Ishikawa (cell line): Measurements from ENCODE around the gene NBL1.

Experiments
- CEBPB ChIP-seq: IDR thresholded peaks from 2 replicates; pipeline ENCODE4 v1.6.1; 2012
- CREB1 ChIP-seq: IDR thresholded peaks from 2 replicates; pipeline ENCODE4 v1.6.1; 2012; ENCODE audit warnings: low read depth
- EGR1 ChIP-seq: IDR thresholded peaks from 2 replicates; pipeline ENCODE4 v1.6.1; 2012
- EP300 ChIP-seq: IDR thresholded peaks from 2 replicates; pipeline ENCODE4 v1.6.1; 2012; ENCODE audit warnings: borderline replicate concordance
- FOXM1 ChIP-seq: IDR thresholded peaks from 2 replicates; pipeline ENCODE4 v1.6.1; 2012; ENCODE audit warnings: low read depth, borderline replicate concordance
- NFIC ChIP-seq: IDR thresholded peaks from 2 replicates; pipeline ENCODE4 v1.6.1; 2012
- RAD21 ChIP-seq: IDR thresholded peaks from 2 replicates; pipeline ENCODE4 v1.6.1; 2012; ENCODE audit warnings: low read depth
- REST ChIP-seq: IDR thresholded peaks from 2 replicates; pipeline ENCODE4 v1.6.1; 2012; ENCODE audit warnings: low read depth, mild to moderate bottlenecking
- TAF1 ChIP-seq: IDR thresholded peaks from 2 replicates; pipeline ENCODE4 v1.6.1; 2012; ENCODE audit warnings: low read depth, mild to moderate bottlenecking
- TCF12 ChIP-seq: IDR thresholded peaks from 2 replicates; pipeline ENCODE4 v1.6.1; 2012; ENCODE audit warnings: low read depth
- TEAD4 ChIP-seq: IDR thresholded peaks from 2 replicates; pipeline ENCODE4 v1.6.1; 2012
- YY1 ChIP-seq: IDR thresholded peaks from 2 replicates; pipeline ENCODE4 v1.6.1; 2012; ENCODE audit warnings: low read depth
- ZBTB7A ChIP-seq: IDR thresholded peaks from 2 replicates; pipeline ENCODE4 v1.6.1; 2012; ENCODE audit warnings: low read depth
- TF ChIP-seq, protein P1 (sequence below): IDR thresholded peaks from 2 replicates; pipeline ENCODE4 v1.6.1; 2012
- TF ChIP-seq, protein P2 (sequence below): IDR thresholded peaks from 2 replicates; pipeline ENCODE4 v1.6.1; 2012

The NBL1 gene

DNA sequence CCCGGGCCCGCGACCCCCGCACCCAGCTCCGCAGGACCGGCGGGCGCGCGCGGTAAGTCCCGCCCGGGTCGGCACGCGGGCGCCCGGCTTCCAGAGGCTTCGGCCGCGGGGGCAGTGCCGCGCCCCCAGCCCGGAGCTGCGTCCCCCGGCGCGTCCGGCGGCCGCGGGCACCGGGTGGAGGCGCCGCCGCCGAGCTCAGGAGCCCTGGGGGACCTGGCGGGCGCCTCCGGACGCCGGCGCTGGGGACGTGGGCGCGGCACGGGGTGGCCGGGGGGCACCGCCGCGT, 227 bp downstream of the NBL1 start:
- TF ChIP-seq, protein P1, sequence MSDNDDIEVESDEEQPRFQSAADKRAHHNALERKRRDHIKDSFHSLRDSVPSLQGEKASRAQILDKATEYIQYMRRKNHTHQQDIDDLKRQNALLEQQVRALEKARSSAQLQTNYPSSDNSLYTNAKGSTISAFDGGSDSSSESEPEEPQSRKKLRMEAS, result peak; percentile 7; the same call in 1 of the 2 replicates
- TF ChIP-seq REST (no peak), EGR1 (no peak), ZBTB7A (no peak), NFIC (no peak)
- TF ChIP-seq, protein P2, sequence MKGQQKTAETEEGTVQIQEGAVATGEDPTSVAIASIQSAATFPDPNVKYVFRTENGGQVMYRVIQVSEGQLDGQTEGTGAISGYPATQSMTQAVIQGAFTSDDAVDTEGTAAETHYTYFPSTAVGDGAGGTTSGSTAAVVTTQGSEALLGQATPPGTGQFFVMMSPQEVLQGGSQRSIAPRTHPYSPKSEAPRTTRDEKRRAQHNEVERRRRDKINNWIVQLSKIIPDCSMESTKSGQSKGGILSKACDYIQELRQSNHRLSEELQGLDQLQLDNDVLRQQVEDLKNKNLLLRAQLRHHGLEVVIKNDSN, result no peak

- TF ChIP-seq NFIC (no peak), ZBTB7A (peak; percentile 54; the same call in 1 of the 2 replicates)
These were observed 735 bp downstream of the NBL1 start for GRCh38 chr1:19644681-19645410.

- TF ChIP-seq EP300, result no peak
These were observed 1.5 kb downstream of the NBL1 start for GRCh38 chr1:19645411-19646251.

DNA sequence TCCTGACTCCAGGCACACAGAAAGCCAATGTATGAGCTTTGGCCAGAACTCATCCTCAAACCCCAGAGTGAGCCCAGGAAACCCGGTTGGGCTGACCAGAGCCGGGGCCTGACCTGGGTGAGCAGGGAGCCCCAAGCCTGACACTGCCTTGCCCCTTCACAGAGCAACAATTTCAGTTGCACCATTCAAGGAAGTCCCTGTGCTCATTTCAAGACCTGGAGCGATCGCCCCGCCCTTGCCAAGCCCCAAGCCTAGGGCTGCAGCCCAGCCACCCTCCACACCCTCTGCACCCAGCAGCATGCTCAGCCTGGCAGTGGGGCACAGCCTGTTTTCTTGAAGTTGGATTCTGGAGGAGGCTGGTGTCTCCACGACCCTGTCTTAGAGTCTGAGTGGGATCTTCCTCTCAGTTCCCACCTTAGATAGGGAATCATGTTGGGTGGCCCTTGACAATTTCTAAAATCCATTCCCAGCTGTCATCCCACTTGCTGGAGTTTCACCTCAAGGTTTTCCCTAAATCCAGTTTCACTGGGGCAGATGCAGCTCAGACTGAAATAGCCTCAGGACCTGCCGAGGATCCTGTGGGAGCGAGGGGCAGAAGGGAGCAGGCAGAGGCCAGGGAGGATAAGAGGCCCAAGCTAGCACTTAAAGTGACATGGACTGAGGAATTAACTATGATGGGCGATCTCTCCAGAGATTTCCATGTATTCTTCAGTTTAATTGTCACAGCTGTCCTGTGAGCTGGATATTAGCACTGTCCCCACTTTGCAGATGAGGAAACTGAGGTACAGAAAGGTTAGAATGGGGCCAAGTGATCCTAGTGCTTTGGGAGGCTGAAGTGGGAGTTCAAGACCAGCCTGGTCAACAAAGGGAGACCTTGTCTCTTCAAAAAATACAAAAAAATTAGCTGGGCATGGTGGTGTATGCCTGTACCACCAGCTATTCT, 2.5 kb downstream of the NBL1 start:
- no peak for TF ChIP-seq RAD21
- no peak for TF ChIP-seq CEBPB
- TF ChIP-seq, protein P2, result no peak
- TF ChIP-seq YY1, result no peak

- TF ChIP-seq EP300, result no peak
- TF ChIP-seq RAD21, result no peak
- TF ChIP-seq CEBPB, result no peak
- TF ChIP-seq NFIC, result no peak
- no peak for TF ChIP-seq CREB1
- no peak for TF ChIP-seq ZBTB7A
- TF ChIP-seq TEAD4, result no peak
- TF ChIP-seq, protein P2, result no peak
- no peak for TF ChIP-seq FOXM1
These were observed 3.5 kb downstream of the NBL1 start for GRCh38 chr1:19647643-19648042.

DNA sequence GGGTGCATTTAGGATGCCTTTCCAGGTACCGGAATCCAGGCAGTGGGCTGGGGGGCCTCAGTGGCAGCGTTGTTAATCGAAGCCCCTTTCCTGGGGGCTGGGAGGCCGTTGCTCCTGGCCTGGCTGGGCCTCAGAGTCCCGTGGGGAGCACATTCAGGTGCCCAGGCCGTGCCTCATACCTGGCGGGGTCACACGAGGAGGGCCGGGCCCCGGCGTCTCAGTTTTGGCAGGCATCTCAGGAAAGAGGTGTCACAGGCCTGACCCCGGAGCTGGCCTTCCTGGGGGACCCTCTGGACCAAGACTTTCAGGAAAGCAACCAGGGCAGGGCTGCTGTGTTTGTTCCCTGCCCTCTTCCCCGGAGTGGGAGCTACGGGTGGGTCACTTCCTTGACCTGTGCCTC, 4.1 kb downstream of the NBL1 start:
- no peak for TF ChIP-seq FOXM1
- TF ChIP-seq ZBTB7A, result no peak
- TF ChIP-seq CREB1, result no peak
- no peak for TF ChIP-seq TAF1
- TF ChIP-seq TEAD4, result no peak
- no peak for TF ChIP-seq YY1
- no peak for TF ChIP-seq CEBPB
- TF ChIP-seq EP300, result no peak
- TF ChIP-seq, protein P2, result no peak
- TF ChIP-seq TCF12, result no peak
- no peak for TF ChIP-seq NFIC
- TF ChIP-seq, protein P1, result no peak
- no peak for TF ChIP-seq REST
